A549 (cell line): ENCODE data around the gene OR1E2.

Experiments used
- CEBPB ChIP-seq, 2 experiments: fragments of >200 bp in 1 of 2; sonication (Bioruptor Twin) in 1 of 2; formaldehyde crosslinking in 1 of 2; IDR thresholded peaks; 2 replicates each; pipeline ENCODE4 v1.6.1; 2012 to 2016
- CTCF ChIP-seq: fragments of >200 bp; sonication (Bioruptor Twin); formaldehyde crosslinking; IDR thresholded peaks from 3 replicates; pipeline ENCODE4 v1.5.1; 2016
- EHF ChIP-seq: fragments of 250-450 bp; sonication (Bioruptor Pico); IDR thresholded peaks from 2 replicates; pipeline ENCODE4 v1.5.0; 2020; ENCODE audit warnings: mild to moderate bottlenecking
- HDAC2 ChIP-seq: fragments of 200-600 bp; sonication (generic); IDR thresholded peaks from 2 replicates; pipeline ENCODE4 v1.6.1; 2016
- JUN ChIP-seq, 2 experiments: fragments of >200 bp; sonication (Bioruptor Twin); formaldehyde crosslinking; IDR thresholded peaks; 2 replicates in 1 of 2; 3 replicates in 1 of 2; pipeline ENCODE4 v1.6.1; 2016 to 2017
- KDM5A ChIP-seq: fragments of 200-600 bp; sonication (generic); IDR thresholded peaks from 2 replicates; pipeline ENCODE4 v1.6.1; 2016; ENCODE audit warnings: antibody characterized with exemption, mild to moderate bottlenecking
- MAZ ChIP-seq: fragments of 150-350 bp; IDR thresholded peaks from 2 replicates; pipeline ENCODE4 v1.6.1; 2014; ENCODE audit warnings: antibody characterized with exemption, low read depth, low read length, borderline replicate concordance
- POLR2A ChIP-seq: IDR thresholded peaks from 2 replicates; pipeline ENCODE4 v1.6.1; 2012; ENCODE audit warnings: mild to moderate bottlenecking, low read length
- POLR2AphosphoS2 ChIP-seq: conservative IDR thresholded peaks from 2 replicates; pipeline ENCODE4 v1.6.1; 2012; ENCODE audit warnings: low read length, improper control_type of control experiment, inconsistent platforms
- RNF2 ChIP-seq: fragments of 200-600 bp; sonication (generic); IDR thresholded peaks from 2 replicates; pipeline ENCODE4 v1.6.1; 2016; ENCODE audit warnings: low read depth, mild to moderate bottlenecking, antibody characterized with exemption, moderate library complexity, borderline replicate concordance
- SMC3 ChIP-seq: fragments of >200 bp; sonication (Bioruptor Twin); formaldehyde crosslinking; IDR thresholded peaks from 3 replicates; pipeline ENCODE4 v1.6.1; 2018; ENCODE audit warnings: inconsistent platforms
- TP53 ChIP-seq: fragments of 250-450 bp; sonication (Bioruptor Pico); IDR thresholded peaks from 2 replicates; pipeline ENCODE4 v1.5.0; 2021; ENCODE audit warnings: mild to moderate bottlenecking, moderate library complexity

GRCh38 chr17:3440451-3440850 lies 6.8 kb upstream of the OR1E2 start:
- TF ChIP-seq EHF (CRISPR knock-in tag) (no peak), CTCF (no peak), POLR2AphosphoS2 (no peak), RNF2 (no peak), JUN (IDR thresholded peaks at IDR 0.05) (no peak), SMC3 (no peak), HDAC2 (no peak), POLR2A (no peak), KDM5A (no peak), MAZ (no peak), CEBPB (IDR thresholded peaks at IDR 0.05) (no peak), TP53 (CRISPR knock-in tag) (no peak)
